HepG2 (cell line): ENCODE measurements around the gene METAP1D. TPM values are rescaled to one million over a fixed set of nuclear protein-coding genes. Genes with fewer than 3 reads are reported as not detected.

Experiments used
- ARID3A ChIP-seq: IDR thresholded peaks from 2 replicates; pipeline ENCODE4 v1.6.1; 2012; ENCODE audit warnings: low read depth, low read length, improper control_type of control experiment
- FLYWCH1 ChIP-seq: sonication (generic); formaldehyde crosslinking; IDR thresholded peaks from 2 replicates; pipeline ENCODE4 v1.8.1; 2023; ENCODE audit warnings: mild to moderate bottlenecking, missing genetic modification reagents
- HDAC2 ChIP-seq: sonication (generic); formaldehyde crosslinking; IDR thresholded peaks from 2 replicates; pipeline ENCODE4 v1.4.0; 2020; ENCODE audit warnings: missing genetic modification reagents
- HHEX ChIP-seq: IDR thresholded peaks from 2 replicates; pipeline ENCODE4 v1.6.1; 2016; ENCODE audit warnings: control low read depth
- RERE ChIP-seq: IDR thresholded peaks from 2 replicates; pipeline ENCODE4 v1.6.1; 2016; ENCODE audit warnings: low read depth, missing genetic modification reagents, missing compliant biosample characterization
- SETDB1 ChIP-seq: sonication (generic); formaldehyde crosslinking; IDR thresholded peaks from 2 replicates; pipeline ENCODE4 v1.5.1; 2020; ENCODE audit warnings: missing genetic modification reagents, mild to moderate bottlenecking, borderline replicate concordance
- SPEN ChIP-seq: sonication (generic); formaldehyde crosslinking; IDR thresholded peaks from 2 replicates; pipeline ENCODE4 v1.5.1; 2020; ENCODE audit warnings: low read depth, mild to moderate bottlenecking, missing genetic modification reagents
- ZMAT3 ChIP-seq: sonication (generic); formaldehyde crosslinking; conservative IDR thresholded peaks from 2 replicates; pipeline ENCODE4 v1.7.0; 2021; ENCODE audit warnings: missing genetic modification reagents
- ZNF503 ChIP-seq: sonication (generic); formaldehyde crosslinking; IDR thresholded peaks from 2 replicates; pipeline ENCODE4 v1.4.0; 2020; ENCODE audit warnings: missing genetic modification reagents
- ZNF646 ChIP-seq: sonication (generic); formaldehyde crosslinking; IDR thresholded peaks from 2 replicates; pipeline ENCODE4 v1.9.0; 2021; ENCODE audit warnings: mild to moderate bottlenecking, missing genetic modification reagents
- polyA plus RNA-seq, 8 experiments: library from polyadenylated mRNA; depleted of rRNA in 3 of 8; stranded (reverse) in 7 of 8; unstranded in 1 of 8; fragments of >200 nt; fragmentation: Illumina TruSeq in 4 of 8; extraction: Trizol in 4 of 8; gene quantifications; 2 replicates each; pipeline versions ENCODE4 v1.2.1 to v1.2.3, GENCODE V29; 2011 to 2016; ENCODE audit warnings: low read depth in 4 of 8, missing spikeins in 1 of 8, mixed read lengths in 1 of 8; ENCODE audit not compliant: insufficient read depth in 1 of 8
- total RNA-seq, 5 experiments: library from RNA; depleted of rRNA; stranded (reverse); fragments of >200 nt; fragmentation: Illumina TruSeq; extraction: Trizol; gene quantifications; 2 replicates each; pipeline ENCODE4 v1.2.3, GENCODE V29; 2016; ENCODE audit warnings: low read depth in 1 of 5

Gene METAP1D
- total and polyA plus RNA-seq, 2 of the 13 experiments (the other 11 are each of a cell fraction or from before 2014, with no cell fraction given), result 14.7 to 21.6 TPM

- TF ChIP-seq ZNF646 (CRISPR knock-in tag) (peak; percentile 1; the same call in 1 of the 2 replicates), HDAC2 (CRISPR knock-in tag) (peak; percentile 33; the same call in 1 of the 2 replicates), SPEN (no peak; the same call in 1 of the 2 replicates), FLYWCH1 (CRISPR knock-in tag) (no peak), ZNF503 (CRISPR knock-in tag) (peak; percentile 82), ZMAT3 (peak; percentile 45; the same call in 1 of the 2 replicates), ARID3A (no peak), RERE (CRISPR knock-in tag) (no peak), HHEX (CRISPR knock-in tag) (no peak), SETDB1 (CRISPR knock-in tag) (no peak; the same call in 1 of the 2 replicates)
Observed at GRCh38 chr2:172102391-172103359, 102.9 kb downstream of the METAP1D start, which contains the start of gene DLX2 (continued).
